Lower leg skin (tissue), 4 donors: ENCODE data around the gene LETM1. TPM values are rescaled to one million over a fixed set of nuclear protein-coding genes. Genes with fewer than 3 reads are reported as not detected.

ENCODE experiments used
- DNase-seq, 2 donors: peaks; one replicate each; pipeline ENCODE4 v3.0.0-alpha.2; 2019; ENCODE audit warnings: low spot score in 2 of 2
- H3K4me3 ChIP-seq: fragments of 200-600 bp; sonication (generic); 2 replicates; pipeline ENCODE4 v1.5.1; 2017; ENCODE audit warnings: mild to moderate bottlenecking, low read depth; ENCODE audit not compliant: poor library complexity, severe bottlenecking
- POLR2A ChIP-seq, 2 donors: fragments of 450-650 bp; IDR thresholded peaks; one replicate each; pipeline ENCODE4 v1.6.1; 2016 to 2017; ENCODE audit warnings: antibody characterized with exemption in 2 of 2, mild to moderate bottlenecking in 1 of 2, moderate library complexity in 1 of 2
- WGBS, 2 donors: methylation state at CpG; one replicate each; pipeline ENCODE4 v1.1.5; 2018; 5-methylcytosine and 5-hydroxymethylcytosine counted together
- intact Hi-C: fragments of 100-400 bp; cut with DNase I; formaldehyde crosslinking; loops from one replicate; pipeline ENCODE4 v1.15.0; 2023; ENCODE audit warnings: low total_unique reads
- total RNA-seq, 4 donors: library from RNA; depleted of rRNA; stranded (reverse); fragments of >200 nt; gene quantifications; one replicate each; pipeline ENCODE4 v1.1.0, GENCODE V29; 2016
- TF ChIP-seq, protein P1 (sequence below), 3 donors: fragments of 450-650 bp; IDR thresholded peaks; one replicate each; pipeline ENCODE4 v1.5.1; 2016; ENCODE audit warnings: antibody characterized with exemption in 3 of 3, mild to moderate bottlenecking in 3 of 3, moderate library complexity in 2 of 3

Gene LETM1
- total RNA-seq, 4 donors from 2014 or later: 27.2 to 49.9 (median 39.0) TPM

DNA sequence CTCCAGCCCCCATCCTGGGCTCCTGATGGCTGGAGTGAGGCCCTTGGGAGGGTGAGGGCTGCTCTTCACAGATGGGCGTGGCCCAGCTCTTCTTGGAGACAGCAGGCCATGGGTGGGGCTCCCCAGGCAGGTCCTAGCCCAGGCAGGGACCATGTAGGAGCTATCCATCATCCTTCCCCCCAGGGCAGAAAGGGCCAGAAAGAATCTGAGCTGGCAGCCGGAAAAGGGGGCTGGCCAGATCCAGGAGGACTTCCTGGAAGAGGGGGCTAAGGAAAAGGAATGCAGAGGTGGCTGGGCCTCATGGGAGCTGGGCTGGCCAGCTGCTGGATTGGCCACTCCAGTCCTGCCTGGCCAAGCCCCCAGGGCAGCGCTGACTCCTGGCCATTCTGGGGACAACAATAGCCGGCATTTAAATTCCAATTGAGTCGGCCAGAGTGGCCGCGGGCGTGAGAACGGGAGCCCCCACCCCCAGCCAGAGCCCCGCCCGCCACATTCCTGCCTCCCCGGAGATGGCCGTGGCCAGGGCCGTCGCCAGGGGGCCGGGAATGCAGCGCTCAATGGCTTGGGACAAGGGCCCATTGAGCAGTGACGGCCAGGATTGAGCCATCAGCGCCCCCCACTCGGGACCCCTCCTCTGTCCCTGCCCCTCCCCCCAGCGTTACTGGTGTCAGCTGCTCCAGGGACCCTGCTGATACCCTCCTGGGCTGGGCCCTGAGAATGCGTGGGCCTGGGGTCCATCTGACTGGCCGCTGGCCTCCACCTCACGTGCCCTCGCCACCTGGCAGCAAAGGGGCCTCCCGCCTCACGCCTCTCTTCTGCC lies 77.9 kb downstream of the LETM1 start:
- TF ChIP-seq, protein P1, sequence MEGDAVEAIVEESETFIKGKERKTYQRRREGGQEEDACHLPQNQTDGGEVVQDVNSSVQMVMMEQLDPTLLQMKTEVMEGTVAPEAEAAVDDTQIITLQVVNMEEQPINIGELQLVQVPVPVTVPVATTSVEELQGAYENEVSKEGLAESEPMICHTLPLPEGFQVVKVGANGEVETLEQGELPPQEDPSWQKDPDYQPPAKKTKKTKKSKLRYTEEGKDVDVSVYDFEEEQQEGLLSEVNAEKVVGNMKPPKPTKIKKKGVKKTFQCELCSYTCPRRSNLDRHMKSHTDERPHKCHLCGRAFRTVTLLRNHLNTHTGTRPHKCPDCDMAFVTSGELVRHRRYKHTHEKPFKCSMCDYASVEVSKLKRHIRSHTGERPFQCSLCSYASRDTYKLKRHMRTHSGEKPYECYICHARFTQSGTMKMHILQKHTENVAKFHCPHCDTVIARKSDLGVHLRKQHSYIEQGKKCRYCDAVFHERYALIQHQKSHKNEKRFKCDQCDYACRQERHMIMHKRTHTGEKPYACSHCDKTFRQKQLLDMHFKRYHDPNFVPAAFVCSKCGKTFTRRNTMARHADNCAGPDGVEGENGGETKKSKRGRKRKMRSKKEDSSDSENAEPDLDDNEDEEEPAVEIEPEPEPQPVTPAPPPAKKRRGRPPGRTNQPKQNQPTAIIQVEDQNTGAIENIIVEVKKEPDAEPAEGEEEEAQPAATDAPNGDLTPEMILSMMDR (IDR thresholded peaks at IDR 0.05): no peak
- TF ChIP-seq POLR2A (IDR thresholded peaks at IDR 0.05): no peak
- intact Hi-C loops: no loop called here
- H3K4me3 ChIP-seq: no peak overlapping the region
- WGBS, 2 donors: 35 to 48% methylated on average over 20 to 27 of the region's 27 CpGs
- no peak for DNase-seq

DNA sequence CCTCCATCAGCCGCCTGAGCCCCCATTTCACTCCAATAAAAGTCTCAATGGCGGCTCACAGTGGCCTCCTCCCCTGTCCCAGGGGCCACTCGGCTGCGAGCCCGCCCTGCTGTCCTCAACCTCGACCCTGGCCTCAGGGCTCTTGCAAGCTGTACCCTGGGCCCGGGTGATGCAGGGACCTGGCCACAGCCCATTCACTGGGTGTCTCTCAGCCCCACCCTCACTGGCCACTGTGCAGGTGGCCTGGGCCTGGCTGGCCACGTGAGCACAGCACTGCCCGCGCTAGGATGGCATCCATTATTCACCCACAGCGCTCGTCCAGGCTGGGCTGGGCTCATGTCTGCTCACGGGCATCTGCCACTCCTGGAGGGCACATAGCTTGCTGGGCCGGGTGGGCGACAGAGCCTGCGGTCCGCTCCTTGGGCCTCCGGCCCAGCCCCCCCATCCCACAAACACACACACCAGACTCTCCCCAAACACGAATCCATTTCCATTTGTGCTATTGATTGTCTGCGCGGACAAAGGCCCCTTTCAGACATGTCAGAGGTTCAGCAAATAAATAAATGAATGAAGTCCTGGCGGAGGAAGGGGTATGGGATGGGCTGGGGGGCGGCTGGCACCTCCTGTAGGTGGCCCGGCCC lies 79.3 kb downstream of the LETM1 start:
- no peak for DNase-seq
- WGBS, 2 donors: 74 to 83% methylated on average over 20 to 24 of the region's 24 CpGs
- intact Hi-C loops: no loop called here
- H3K4me3 ChIP-seq: no peak overlapping the region
- TF ChIP-seq, protein P1 (IDR thresholded peaks at IDR 0.05): no peak
- TF ChIP-seq POLR2A (IDR thresholded peaks at IDR 0.05): no peak

DNA sequence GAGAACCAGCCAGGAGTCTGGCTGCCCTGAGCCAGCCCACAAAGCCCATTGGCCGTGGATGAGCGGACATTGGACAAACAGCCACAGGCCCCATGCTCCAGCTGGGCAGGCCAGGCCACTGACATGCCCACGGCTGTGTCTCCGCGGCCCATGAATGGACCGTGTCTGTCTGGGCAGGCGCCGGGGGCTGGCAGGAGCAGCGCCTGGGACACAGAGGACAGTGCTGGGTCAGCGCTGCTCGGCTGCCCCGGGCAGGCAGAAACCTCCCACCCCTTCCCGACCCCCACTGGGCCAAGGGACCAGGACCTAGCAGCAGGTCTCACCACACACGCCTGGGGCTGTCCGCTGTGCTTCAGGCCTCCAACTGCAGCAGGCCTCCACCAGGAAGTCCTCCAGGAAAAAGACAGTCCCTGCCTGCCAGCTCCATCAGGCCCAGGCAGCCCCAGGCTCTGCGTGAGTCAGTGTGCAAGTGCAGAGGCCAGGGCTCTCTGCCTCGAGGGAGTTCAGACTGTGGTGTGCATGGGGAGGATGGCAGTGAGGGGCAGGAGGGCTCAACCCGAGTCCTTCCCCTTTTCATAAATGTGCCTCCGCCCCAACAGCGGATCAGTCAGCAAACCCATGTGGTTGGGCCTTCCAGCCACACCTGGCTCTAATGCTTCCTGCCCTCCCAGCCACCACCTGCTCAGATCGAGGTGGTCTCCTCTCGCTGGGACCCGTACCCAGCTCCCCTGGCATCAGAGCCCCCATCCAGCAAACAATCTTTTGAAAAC lies 80.0 kb downstream of the LETM1 start:
- intact Hi-C loops: no loop called here
- WGBS, 2 donors: 61 to 65% methylated on average over 18 to 22 of the region's 23 CpGs

GRCh38 chr4:1773754-1774153 lies 82.2 kb downstream of the LETM1 start:
- intact Hi-C loops: no loop called here
- 75 to 84% methylated on average over 7 to 10 of the region's 10 CpGs for WGBS, 2 donors
- no peak for DNase-seq
- TF ChIP-seq, protein P1 (IDR thresholded peaks at IDR 0.05): no peak
- no peak for TF ChIP-seq POLR2A (IDR thresholded peaks at IDR 0.05)
- H3K4me3 ChIP-seq: no peak overlapping the region

More for the DNA sequence above, 80.0 kb downstream of the LETM1 start:
- no peak overlapping the region for H3K4me3 ChIP-seq
- no peak for TF ChIP-seq POLR2A (IDR thresholded peaks at IDR 0.05)
- TF ChIP-seq, protein P1 (IDR thresholded peaks at IDR 0.05): no peak
- DNase-seq: no peak

GRCh38 chr4:1772853-1773538 lies 83.0 kb downstream of the LETM1 start:
- WGBS, 2 donors: 43 to 56% methylated on average over 25 to 27 of the region's 30 CpGs
- TF ChIP-seq, protein P1 (IDR thresholded peaks at IDR 0.05): no peak
- no peak for TF ChIP-seq POLR2A (IDR thresholded peaks at IDR 0.05)
- no peak overlapping the region for H3K4me3 ChIP-seq
- intact Hi-C loops: no loop called here
- DNase-seq: no peak
